Right lung (tissue), 5 donors: ENCODE measurements around the gene STAT1. TPM values are rescaled to one million over a fixed set of nuclear protein-coding genes. Genes with fewer than 3 reads are reported as not detected.

ENCODE experiments used
- DNase-seq, 2 donors: peaks; one replicate each; pipeline ENCODE4 v3.0.0-alpha.2; 2013
- polyA plus RNA-seq, 5 donors: library from polyadenylated mRNA; unstranded; fragments of 120-200 nt; gene quantifications; one replicate each; pipeline versions ENCODE4 v1.2.1 to v1.2.3, GENCODE V29; 2013; ENCODE audit warnings: inconsistent platforms in 1 of 5, low replicate concordance in 1 of 5; ENCODE audit not compliant: insufficient read length in 5 of 5, insufficient read depth in 1 of 5

The STAT1 gene
- polyA plus RNA-seq, 5 donors = 47.9 to 67.5 (median 65.6) TPM

GRCh38 chr2:190984595-190984994, 29.4 kb downstream of the STAT1 start:
- no peak for DNase-seq

GRCh38 chr2:190982262-190983034, 31.5 kb downstream of the STAT1 start:
- DNase-seq = no peak

GRCh38 chr2:190981733-190982132, 32.2 kb downstream of the STAT1 start:
- DNase-seq = no peak

GRCh38 chr2:190981333-190981732, 32.6 kb downstream of the STAT1 start:
- no peak for DNase-seq

GRCh38 chr2:190980630-190981209, 33.3 kb downstream of the STAT1 start:
- no peak for DNase-seq

- DNase-seq = peak; percentile 80 to 81
These were observed 33.9 kb downstream of the STAT1 start for GRCh38 chr2:190979906-190980629.

GRCh38 chr2:190978389-190979053, 35.5 kb downstream of the STAT1 start:
- no peak for DNase-seq

- no peak for DNase-seq
These were observed 36.5 kb downstream of the STAT1 start for GRCh38 chr2:190977505-190977904.

GRCh38 chr2:190976521-190976920, 37.5 kb downstream of the STAT1 start:
- no peak for DNase-seq

- no peak for DNase-seq
These were observed 39.2 kb downstream of the STAT1 start for GRCh38 chr2:190974629-190975361.

GRCh38 chr2:190973726-190974628, 40.0 kb downstream of the STAT1 start:
- DNase-seq = peak in 1 of 2 donors; percentile 26

- DNase-seq = no peak
These were observed 40.7 kb downstream of the STAT1 start for GRCh38 chr2:190973262-190973661.

- DNase-seq = no peak
These were observed 41.1 kb downstream of the STAT1 start for GRCh38 chr2:190972846-190973245.

- no peak for DNase-seq
These were observed 41.8 kb downstream of the STAT1 start for GRCh38 chr2:190972213-190972612.

GRCh38 chr2:190970873-190971506, 43.0 kb downstream of the STAT1 start:
- no peak for DNase-seq

- DNase-seq = no peak
These were observed 43.8 kb downstream of the STAT1 start for GRCh38 chr2:190970160-190970559.

- no peak for DNase-seq
These were observed 45.4 kb downstream of the STAT1 start for GRCh38 chr2:190968522-190968921.

GRCh38 chr2:190965580-190966222, 48.3 kb downstream of the STAT1 start:
- DNase-seq = no peak

- DNase-seq = no peak
These were observed 49.7 kb downstream of the STAT1 start for GRCh38 chr2:190964170-190964795.
